NCI-H128 (cell line): ENCODE data around the gene WAC.

Experiments used
- DNase-seq: peaks from one replicate; lab custom pipeline; 2025; ENCODE audit not compliant: unreplicated experiment; lab: John Stamatoyannopoulos, UW

Gene WAC

DNA sequence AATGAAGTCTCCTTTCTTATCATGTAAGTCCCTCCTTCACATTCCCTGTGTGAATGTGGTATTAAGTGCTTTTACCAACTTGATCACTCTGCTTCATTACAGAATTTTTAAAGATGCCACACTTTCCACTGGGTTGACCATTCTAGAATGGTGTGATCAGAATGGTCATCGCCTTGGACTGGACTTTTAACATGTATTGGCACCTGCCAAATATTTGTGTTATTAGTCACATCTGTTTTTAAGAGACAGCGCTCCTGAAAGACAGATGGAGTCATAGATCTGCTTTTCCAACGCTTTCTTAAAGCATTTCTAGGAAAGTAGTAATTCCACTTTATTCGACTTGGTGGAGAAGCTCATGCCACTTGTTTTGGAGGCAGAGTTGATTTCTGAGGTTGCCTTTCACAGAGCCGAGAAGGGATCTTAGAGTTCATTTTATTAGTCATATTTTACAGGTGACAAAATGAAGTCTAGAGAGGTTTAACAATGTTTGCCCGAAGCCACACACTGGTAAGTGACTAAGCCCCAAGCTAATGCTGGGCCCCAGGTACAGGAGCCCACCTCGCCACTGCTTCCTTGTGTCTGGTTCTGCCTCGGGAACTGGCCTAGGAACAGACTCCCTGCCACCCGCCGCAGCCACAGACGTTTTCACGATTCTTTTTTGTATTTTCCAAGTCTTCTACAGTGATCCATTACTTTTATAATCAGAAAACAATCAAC, 134.0 kb downstream of the WAC start:
- DNase-seq, result no peak

DNA sequence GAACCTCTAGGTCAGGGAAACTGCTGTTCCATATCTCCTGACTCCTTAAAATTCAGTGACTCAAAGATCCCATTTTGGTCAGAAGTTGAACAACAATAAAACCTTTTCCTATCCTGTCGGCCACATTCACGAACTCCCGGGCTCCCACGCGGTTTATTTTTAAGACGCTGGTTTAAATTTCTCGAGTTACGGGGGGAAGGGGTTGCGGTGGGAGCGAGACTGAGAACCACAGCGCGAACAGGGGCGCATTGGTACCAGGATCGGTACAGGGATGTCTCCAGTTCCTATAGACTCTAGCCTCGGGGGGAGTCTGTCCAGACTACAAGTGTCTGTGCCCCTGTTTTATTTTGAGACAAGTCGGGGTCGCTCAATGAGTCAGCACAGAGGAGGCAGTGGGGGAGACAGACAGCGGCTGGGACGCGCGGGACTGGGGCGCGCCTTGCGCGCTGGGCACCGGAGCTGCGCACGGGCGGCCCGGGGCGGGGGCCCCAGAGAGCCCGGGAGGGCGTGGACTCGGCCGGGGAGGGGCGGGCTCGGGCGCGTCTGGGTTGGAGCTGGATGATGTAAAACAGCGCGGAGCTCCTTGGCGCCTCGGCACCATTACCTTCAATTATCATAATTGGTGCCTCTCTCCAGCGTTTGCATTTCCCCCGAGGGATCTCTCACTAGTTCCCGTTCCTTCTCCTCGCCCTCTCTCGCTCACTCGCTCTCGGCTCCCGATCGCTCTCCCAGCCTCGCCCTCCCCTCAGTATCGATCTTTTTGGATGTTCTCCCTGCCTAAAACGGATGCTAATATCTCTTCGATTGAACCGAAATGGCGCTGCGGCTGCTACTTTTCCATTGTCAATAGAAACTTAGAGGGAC, 135.7 kb downstream of the WAC start:
- no peak for DNase-seq

DNA sequence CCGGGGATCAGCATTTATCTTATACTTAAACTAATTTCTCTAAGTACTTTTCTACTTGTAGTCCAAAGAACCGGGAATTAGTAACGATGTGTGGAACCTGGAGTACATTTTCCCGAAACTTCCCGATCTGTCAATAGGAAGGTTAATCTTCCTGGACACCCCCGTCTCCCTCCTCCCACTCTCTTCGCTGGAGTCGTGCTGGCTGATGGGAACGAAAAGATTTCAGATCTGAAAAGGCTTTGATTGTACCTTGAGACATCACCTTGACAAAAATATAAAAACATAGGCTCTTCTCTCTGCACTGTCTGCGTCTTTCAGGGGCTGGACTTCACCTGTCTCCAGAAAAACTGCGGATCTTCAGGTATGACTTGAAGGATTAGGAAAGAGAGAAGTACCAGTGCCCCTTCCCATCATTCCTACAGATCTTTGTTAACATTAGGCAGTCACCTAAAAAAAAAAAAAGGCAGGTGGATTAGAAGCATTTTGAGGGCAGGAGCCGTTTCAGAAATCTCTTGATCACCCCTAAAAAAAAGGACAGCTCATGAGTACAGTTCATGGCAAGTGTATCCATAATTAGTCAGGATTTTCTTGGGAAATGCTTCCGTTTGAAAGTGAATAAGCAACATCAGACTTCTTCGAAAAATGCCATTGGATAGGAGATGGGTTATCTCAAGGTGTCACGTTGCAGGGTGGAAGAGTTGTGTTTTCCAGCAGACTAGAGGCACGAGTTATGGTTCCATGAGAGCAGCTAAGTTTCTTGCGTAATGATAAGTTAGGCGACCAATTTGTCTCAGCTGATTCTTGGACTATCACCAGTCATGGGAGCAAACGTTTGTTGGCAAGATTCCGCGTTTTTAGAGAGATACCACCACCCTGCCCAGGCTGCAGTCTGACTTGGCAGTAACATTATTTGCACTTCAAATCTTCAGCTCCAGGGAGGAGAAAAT, 136.6 kb downstream of the WAC start:
- no peak for DNase-seq
